Urothelium cell line (cell line): ENCODE results near the gene AP3S2.

Source experiments
- DNase-seq: peaks from one replicate; pipeline ENCODE4 v3.0.0; 2011; ENCODE audit warnings: low spot score, mixed read lengths
- FAIRE-seq: peaks from 2 replicates; lab custom pipeline; 2011; peaks lifted over from hg19 to GRCh38; lab: Jason Lieb, UNC

AP3S2 gene

GRCh38 chr15:89820666-89821611 lies 72.9 kb downstream of the AP3S2 start:
- DNase-seq: no peak

GRCh38 chr15:89818287-89818686 lies 75.5 kb downstream of the AP3S2 start:
- DNase-seq: no peak
- FAIRE-seq: no peak

More at GRCh38 chr15:89820666-89821611, 72.9 kb downstream of the AP3S2 start:
- no peak for FAIRE-seq

- DNase-seq: no peak
- FAIRE-seq: no peak
Measured at GRCh38 chr15:89817701-89818280, 76.0 kb downstream of the AP3S2 start.

GRCh38 chr15:89815769-89816168 lies 78.0 kb downstream of the AP3S2 start:
- FAIRE-seq: no peak
- DNase-seq: no peak

GRCh38 chr15:89814112-89814742 lies 79.6 kb downstream of the AP3S2 start:
- FAIRE-seq (no peak), DNase-seq (no peak)

- FAIRE-seq (no peak), DNase-seq (no peak)
Measured at GRCh38 chr15:89813381-89814111, 80.2 kb downstream of the AP3S2 start.

- no peak for DNase-seq
- no peak for FAIRE-seq
Measured at GRCh38 chr15:89812847-89813320, 80.9 kb downstream of the AP3S2 start.

GRCh38 chr15:89812011-89812846 lies 81.6 kb downstream of the AP3S2 start:
- FAIRE-seq: no peak
- DNase-seq: no peak

- FAIRE-seq (no peak), DNase-seq (no peak)
Measured at GRCh38 chr15:89810837-89811236, 83.0 kb downstream of the AP3S2 start.

GRCh38 chr15:89809787-89810148 lies 84.0 kb downstream of the AP3S2 start:
- FAIRE-seq (no peak), DNase-seq (no peak)

GRCh38 chr15:89809093-89809786 lies 84.6 kb downstream of the AP3S2 start:
- FAIRE-seq (no peak), DNase-seq (no peak)

GRCh38 chr15:89808160-89808870 lies 85.5 kb downstream of the AP3S2 start:
- FAIRE-seq: no peak

GRCh38 chr15:89807689-89808088 lies 86.1 kb downstream of the AP3S2 start:
- no peak for DNase-seq

More at GRCh38 chr15:89808160-89808870, 85.5 kb downstream of the AP3S2 start:
- DNase-seq: no peak

GRCh38 chr15:89806559-89807550 lies 86.9 kb downstream of the AP3S2 start:
- FAIRE-seq: no peak
- DNase-seq: no peak

More at GRCh38 chr15:89807689-89808088, 86.1 kb downstream of the AP3S2 start:
- no peak for FAIRE-seq

- no peak for DNase-seq
- no peak for FAIRE-seq
Measured at GRCh38 chr15:89806210-89806558, 87.6 kb downstream of the AP3S2 start.

- FAIRE-seq (no peak), DNase-seq (no peak)
Measured at GRCh38 chr15:89805241-89806209, 88.3 kb downstream of the AP3S2 start.
